Keratinocyte (primary cell): ENCODE data around the gene EEF2.

Experiments
- CTCF ChIP-seq, 3 experiments: IDR thresholded peaks in 1 of 3; conservative IDR thresholded peaks in 1 of 3; optimal IDR thresholded peaks in 1 of 3; 2 replicates in 2 of 3; 3 replicates in 1 of 3; pipeline versions ENCODE3 to v1.5.1; 2011; ENCODE audit warnings: low read length in 3 of 3, mild to moderate bottlenecking in 3 of 3, moderate library complexity in 2 of 3, control low read depth in 1 of 3, inconsistent platforms in 1 of 3; ENCODE audit not compliant: insufficient read depth in 2 of 3; ENCODE audit errors: extremely low read depth in 1 of 3
- EZH2 ChIP-seq: IDR thresholded peaks from one replicate; pipeline ENCODE4 v1.6.1; 2012; ENCODE audit warnings: inconsistent platforms, mild to moderate bottlenecking, low read length, moderate library complexity

GRCh38 chr19:3981736-3982681 lies 3.3 kb downstream of the EEF2 start:
- TF ChIP-seq EZH2: no peak
- no peak for TF ChIP-seq CTCF (optimal IDR thresholded peaks at IDR 0.05 in 1 of 3, IDR thresholded peaks at IDR 0.05 in 1 of 3, conservative IDR thresholded peaks at IDR 0.05 in 1 of 3; ENCODE audit: extremely low read depth in 1 of 3, insufficient read depth in 2 of 3, low read length in 3 of 3)
